Endometrium (tissue), 2 donors: ENCODE results near the gene ALG10B.

Experiments
- FAIRE-seq: peaks from 2 replicates; lab custom pipeline; 2012; peaks lifted over from hg19 to GRCh38; lab: Jason Lieb, UNC
- donor health status: control.
- donor health status: control.

The ALG10B gene

GRCh38 chr12:38374751-38375150, 58.2 kb downstream of the ALG10B start:
- no peak for FAIRE-seq
